ENCODE data around the gene SCN9A.

Gene SCN9A

DNA sequence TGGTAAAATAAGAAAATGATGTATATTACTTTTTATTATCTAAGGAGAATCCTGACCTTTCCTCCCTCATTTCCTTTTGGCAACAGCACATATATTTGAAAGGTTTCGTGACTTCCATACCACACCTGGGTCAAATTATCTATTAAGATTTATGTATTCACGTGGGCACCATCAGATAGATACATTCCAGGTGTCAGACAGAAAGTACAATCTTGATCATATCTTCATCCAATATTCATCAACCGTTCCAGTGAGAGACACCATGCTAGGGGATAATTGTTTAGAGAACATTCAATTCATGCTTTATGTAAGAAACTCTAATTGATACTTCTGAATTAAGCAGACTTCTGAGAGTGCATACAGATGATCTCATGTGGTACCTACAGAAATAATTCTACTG is 73.7 kb downstream of the SCN9A start:
- H3F3A ChIP-seq (ENCODE audit: control insufficient read depth, insufficient read depth) = no peaks in the 10 kb centered on the region
- no peak overlapping the region for H3K4me2 ChIP-seq (ENCODE audit: low read length)
- no peaks in the 10 kb centered on the region for H3K4me1 ChIP-seq (ENCODE audit: control insufficient read depth, low read length)
- H3K27ac ChIP-seq (ENCODE audit: low read depth, low read length) = no peak overlapping the region
- no peaks in the 10 kb centered on the region for H3K36me3 ChIP-seq (ENCODE audit: control insufficient read depth, low read length)
- H3K9me2 ChIP-seq (replicated peaks; ENCODE audit: control insufficient read depth, low read length) = no peaks in the 10 kb centered on the region
- TF ChIP-seq EZH2phosphoT487 (IDR thresholded peaks at IDR 0.05; ENCODE audit: borderline replicate concordance, low read length) (no peak), CTCF (IDR thresholded peaks at IDR 0.05; ENCODE audit: low read depth, low read length, poor library complexity, severe bottlenecking) (no peak)
- H3K9me3 ChIP-seq (ENCODE audit: control insufficient read depth, insufficient read depth, low read length) = no peaks in the 10 kb centered on the region
- H3K79me2 ChIP-seq (ENCODE audit: control insufficient read depth, low read length) = no peaks in the 10 kb centered on the region
- H3K4me3 ChIP-seq (ENCODE audit: low read length) = no peak overlapping the region
- no peaks in the 10 kb centered on the region for H3K27me3 ChIP-seq (ENCODE audit: control insufficient read depth, low read length)
- H4K20me1 ChIP-seq (ENCODE audit: control insufficient read depth, insufficient read depth, low read depth, low read length) = no peaks in the 10 kb centered on the region

DNA sequence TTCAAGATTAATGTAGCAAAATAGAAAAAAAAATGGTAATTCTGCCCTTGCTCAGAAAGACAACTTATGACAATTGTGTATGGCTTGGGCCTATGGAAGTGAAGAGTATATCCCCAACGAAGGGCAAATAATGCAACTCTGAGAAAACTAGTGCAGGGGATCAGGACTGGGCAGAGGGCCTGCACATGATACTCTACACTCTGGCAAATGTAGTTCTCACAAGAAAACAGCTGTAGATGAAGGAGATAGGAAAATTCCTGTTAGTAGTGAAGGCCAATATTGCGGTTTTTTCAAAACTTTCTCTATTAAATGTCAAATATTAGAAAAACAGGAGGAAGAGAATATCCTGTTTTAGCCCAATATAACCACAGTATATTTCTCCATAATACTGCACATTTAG is 77.8 kb downstream of the SCN9A start:
- no peaks in the 10 kb centered on the region for H3K79me2 ChIP-seq (ENCODE audit: control insufficient read depth, low read length)

GRCh38 chr2:166293984-166294383 is 81.8 kb downstream of the SCN9A start:
- no peak overlapping the region for H3K4me3 ChIP-seq (ENCODE audit: low read length)
- H3K79me2 ChIP-seq (ENCODE audit: control insufficient read depth, low read length) = no peaks in the 10 kb centered on the region
- no peaks in the 10 kb centered on the region for H3K27me3 ChIP-seq (ENCODE audit: control insufficient read depth, low read length)
- H3K9me2 ChIP-seq (replicated peaks; ENCODE audit: control insufficient read depth, low read length) = no peaks in the 10 kb centered on the region
- no peaks in the 10 kb centered on the region for H3F3A ChIP-seq (ENCODE audit: control insufficient read depth, insufficient read depth)
- TF ChIP-seq EZH2phosphoT487 (IDR thresholded peaks at IDR 0.05; ENCODE audit: borderline replicate concordance, low read length) = no peak
- TF ChIP-seq CTCF (IDR thresholded peaks at IDR 0.05; ENCODE audit: low read depth, low read length, poor library complexity, severe bottlenecking) = no peak
- no peaks in the 10 kb centered on the region for H3K36me3 ChIP-seq (ENCODE audit: control insufficient read depth, low read length)
- H4K20me1 ChIP-seq (ENCODE audit: control insufficient read depth, insufficient read depth, low read depth, low read length) = no peaks in the 10 kb centered on the region
- no peak overlapping the region for H3K4me2 ChIP-seq (ENCODE audit: low read length)
- H3K27ac ChIP-seq (ENCODE audit: low read depth, low read length) = no peak overlapping the region
- no peaks in the 10 kb centered on the region for H3K4me1 ChIP-seq (ENCODE audit: control insufficient read depth, low read length)
- H3K9me3 ChIP-seq (ENCODE audit: control insufficient read depth, insufficient read depth, low read length) = no peaks in the 10 kb centered on the region

More for the DNA sequence above, 77.8 kb downstream of the SCN9A start:
- Histone ChIP-seq H3K4me1 (ENCODE audit: control insufficient read depth, low read length) (no peaks in the 10 kb centered on the region), H3K4me2 (ENCODE audit: low read length) (no peak overlapping the region), H4K20me1 (ENCODE audit: control insufficient read depth, insufficient read depth, low read depth, low read length) (no peaks in the 10 kb centered on the region), H3K36me3 (ENCODE audit: control insufficient read depth, low read length) (no peaks in the 10 kb centered on the region), H3F3A (ENCODE audit: control insufficient read depth, insufficient read depth) (no peaks in the 10 kb centered on the region), H3K9me2 (replicated peaks; ENCODE audit: control insufficient read depth, low read length) (no peaks in the 10 kb centered on the region), H3K9me3 (ENCODE audit: control insufficient read depth, insufficient read depth, low read length) (no peaks in the 10 kb centered on the region), H3K4me3 (ENCODE audit: low read length) (no peak overlapping the region), H3K27me3 (ENCODE audit: control insufficient read depth, low read length) (no peaks in the 10 kb centered on the region), H3K27ac (ENCODE audit: low read depth, low read length) (no peak overlapping the region)
- TF ChIP-seq CTCF (IDR thresholded peaks at IDR 0.05; ENCODE audit: low read depth, low read length, poor library complexity, severe bottlenecking) (no peak), EZH2phosphoT487 (IDR thresholded peaks at IDR 0.05; ENCODE audit: borderline replicate concordance, low read length) (no peak)

- no peaks in the 10 kb centered on the region for H3K36me3 ChIP-seq (ENCODE audit: control insufficient read depth, low read length)
- no peak for TF ChIP-seq CTCF (IDR thresholded peaks at IDR 0.05; ENCODE audit: low read depth, low read length, poor library complexity, severe bottlenecking)
- no peak for TF ChIP-seq EZH2phosphoT487 (IDR thresholded peaks at IDR 0.05; ENCODE audit: borderline replicate concordance, low read length)
- H4K20me1 ChIP-seq (ENCODE audit: control insufficient read depth, insufficient read depth, low read depth, low read length) = no peaks in the 10 kb centered on the region
- no peaks in the 10 kb centered on the region for H3K9me2 ChIP-seq (replicated peaks; ENCODE audit: control insufficient read depth, low read length)
- no peaks in the 10 kb centered on the region for H3F3A ChIP-seq (ENCODE audit: control insufficient read depth, insufficient read depth)
- no peaks in the 10 kb centered on the region for H3K9me3 ChIP-seq (ENCODE audit: control insufficient read depth, insufficient read depth, low read length)
- H3K4me2 ChIP-seq (ENCODE audit: low read length) = no peak overlapping the region
- no peaks in the 10 kb centered on the region for H3K79me2 ChIP-seq (ENCODE audit: control insufficient read depth, low read length)
- H3K27me3 ChIP-seq (ENCODE audit: control insufficient read depth, low read length) = no peaks in the 10 kb centered on the region
- no peak overlapping the region for H3K4me3 ChIP-seq (ENCODE audit: low read length)
- no peak overlapping the region for H3K27ac ChIP-seq (ENCODE audit: low read depth, low read length)
- no peaks in the 10 kb centered on the region for H3K4me1 ChIP-seq (ENCODE audit: control insufficient read depth, low read length)
These were observed 90.5 kb downstream of the SCN9A start for GRCh38 chr2:166285215-166285614.
